Activated gamma-delta T cell (primary cell): ENCODE results near the gene GLRX2.
"Not testable (repeated sequence)": the region's sequence is repeated elsewhere in the genome, so short reads cannot be mapped to it uniquely, and the experiment has no call there.

ENCODE experiments used
- DNase-seq: peaks from one replicate; lab custom pipeline; 2025; lab: John Stamatoyannopoulos, UW
- total RNA-seq, 2 donors: gene quantifications; one replicate each; lab custom pipeline; 2026; lab: John Stamatoyannopoulos, UW

The GLRX2 gene, protein sequence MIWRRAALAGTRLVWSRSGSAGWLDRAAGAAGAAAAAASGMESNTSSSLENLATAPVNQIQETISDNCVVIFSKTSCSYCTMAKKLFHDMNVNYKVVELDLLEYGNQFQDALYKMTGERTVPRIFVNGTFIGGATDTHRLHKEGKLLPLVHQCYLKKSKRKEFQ
- total RNA-seq: 24.1 to 30.7 reads per million in 2 donors

DNA sequence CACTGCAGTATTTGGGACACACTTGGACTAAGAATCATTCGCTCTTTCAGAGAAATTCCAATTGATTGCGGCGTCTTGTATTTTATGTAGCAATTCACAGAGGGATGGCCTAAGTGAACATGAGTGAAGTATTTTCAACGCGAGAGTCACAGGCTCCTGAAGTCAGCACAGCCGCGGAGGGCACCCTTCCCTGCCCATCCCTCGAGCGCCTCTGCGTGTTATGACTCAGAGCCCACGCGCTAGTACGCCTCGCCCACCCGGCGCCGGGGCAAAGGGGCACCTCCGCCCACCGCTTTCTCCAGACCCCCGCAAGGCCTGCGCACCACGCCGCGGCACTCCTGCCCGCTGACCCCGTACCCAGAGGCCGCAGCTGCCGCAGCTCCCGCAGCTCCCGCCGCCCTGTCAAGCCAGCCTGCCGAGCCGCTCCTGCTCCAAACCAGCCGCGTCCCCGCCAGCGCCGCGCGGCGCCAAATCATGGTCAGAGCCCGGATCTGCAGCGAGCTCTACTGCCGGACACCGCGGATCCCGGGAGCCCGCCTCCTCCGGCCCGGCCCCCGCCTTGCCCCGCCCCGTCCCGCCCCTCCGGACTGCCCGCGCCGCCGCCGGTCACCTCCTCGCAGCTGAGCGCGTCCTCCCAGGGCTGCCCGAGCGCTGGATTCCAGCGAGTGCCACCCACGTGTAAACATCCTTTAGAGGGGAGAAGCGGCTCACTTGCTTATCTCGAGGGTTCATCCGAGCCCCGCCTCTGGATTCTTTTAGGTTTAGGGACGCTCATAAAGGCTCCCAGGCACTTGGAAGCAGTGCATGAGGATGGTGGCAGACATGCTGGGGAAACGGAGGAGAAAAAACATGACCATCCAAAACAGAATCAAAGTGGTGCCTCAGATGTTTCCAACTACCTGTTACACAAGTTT lies at the start of gene GLRX2:
Gene GLRX2, minus strand, starts transcription at position 508 of the 914 bp plus-strand sequence. Its CDS starts 32 bp downstream, at position 476.
- peak; percentile 44 for DNase-seq

DNA sequence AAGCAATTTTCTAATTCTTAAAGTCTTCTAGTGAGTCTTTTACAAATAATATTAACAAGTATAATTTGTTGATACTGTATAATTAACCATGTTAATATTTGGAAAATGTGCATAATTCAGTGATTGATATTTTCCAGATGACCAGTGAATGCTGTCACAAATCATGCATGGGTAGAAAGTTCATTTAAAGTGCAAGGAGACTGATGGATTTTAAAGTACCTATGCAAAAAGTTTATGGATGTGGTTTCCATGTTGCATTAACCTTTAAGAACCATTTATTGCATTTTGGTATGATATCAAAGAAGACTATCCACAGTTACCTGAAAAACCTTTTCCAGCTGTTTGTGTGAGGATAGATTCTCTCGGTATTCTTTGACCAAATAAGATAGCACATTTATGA lies 39.8 kb upstream of the GLRX2 start:
- DNase-seq: no peak

DNA sequence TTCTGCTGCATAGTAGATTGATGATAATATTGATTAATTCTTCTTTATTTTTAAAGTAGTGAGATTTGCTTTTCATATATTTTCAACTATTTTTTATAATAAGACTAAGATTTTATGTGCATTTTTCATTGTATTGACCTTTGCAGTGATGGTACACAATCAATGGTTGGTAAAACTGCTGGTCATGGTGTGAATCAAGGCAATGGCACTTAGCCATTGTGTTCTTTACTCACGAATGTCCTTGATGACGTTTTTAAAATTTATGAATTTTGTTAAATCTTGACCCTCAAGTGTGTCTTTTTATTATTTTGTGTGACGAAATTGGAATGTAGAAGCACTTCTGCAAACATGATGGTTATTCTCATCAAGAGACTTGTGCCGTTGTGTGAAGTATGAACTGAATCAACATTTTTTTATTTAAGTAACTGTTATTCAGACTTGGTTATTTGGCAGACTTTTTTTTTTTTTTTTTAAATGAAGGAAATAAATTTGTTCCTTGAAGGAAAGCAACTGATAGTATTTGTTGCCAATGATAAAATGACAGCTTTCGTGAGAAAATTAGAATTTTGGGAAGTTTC lies 39.2 kb upstream of the GLRX2 start:
- no peak for DNase-seq

DNA sequence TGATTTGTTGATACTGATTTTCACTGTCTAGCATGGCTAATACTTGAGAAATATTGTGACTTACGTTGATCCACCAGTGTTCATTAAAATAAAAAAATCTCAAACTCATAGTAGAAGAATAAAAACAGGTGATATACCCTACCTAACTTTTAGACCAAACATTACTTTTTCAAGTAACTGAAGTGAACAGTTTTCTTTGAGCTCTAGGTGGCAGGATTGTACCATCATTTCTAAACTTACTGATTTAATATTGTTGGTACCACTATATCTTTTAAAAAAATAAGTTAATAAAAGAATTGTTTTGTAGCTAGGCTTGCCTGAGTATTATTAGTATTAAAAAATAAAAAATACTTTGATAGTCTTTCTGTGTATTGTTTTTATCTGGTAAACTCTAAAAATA lies 38.1 kb upstream of the GLRX2 start:
- DNase-seq: no peak

DNA sequence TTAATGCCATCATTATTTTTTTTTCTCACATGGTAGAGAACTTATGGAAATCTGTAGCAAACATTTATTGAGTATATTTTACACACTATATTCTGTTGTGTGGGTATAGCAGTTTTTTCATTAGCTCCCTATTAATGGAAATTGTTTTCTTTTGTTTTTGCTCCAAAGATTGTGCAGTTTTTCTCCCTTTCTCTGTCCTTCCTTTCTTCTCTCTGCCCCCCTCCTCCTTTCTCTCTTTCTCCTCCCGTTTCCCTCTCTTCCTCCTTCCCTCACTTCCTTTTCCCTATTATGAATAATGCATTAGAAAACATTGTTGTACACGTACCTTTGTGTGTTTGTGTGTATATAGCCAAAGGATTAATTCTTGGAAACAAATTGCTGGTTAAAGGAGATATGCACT lies 37.2 kb upstream of the GLRX2 start:
- DNase-seq: no peak

DNA sequence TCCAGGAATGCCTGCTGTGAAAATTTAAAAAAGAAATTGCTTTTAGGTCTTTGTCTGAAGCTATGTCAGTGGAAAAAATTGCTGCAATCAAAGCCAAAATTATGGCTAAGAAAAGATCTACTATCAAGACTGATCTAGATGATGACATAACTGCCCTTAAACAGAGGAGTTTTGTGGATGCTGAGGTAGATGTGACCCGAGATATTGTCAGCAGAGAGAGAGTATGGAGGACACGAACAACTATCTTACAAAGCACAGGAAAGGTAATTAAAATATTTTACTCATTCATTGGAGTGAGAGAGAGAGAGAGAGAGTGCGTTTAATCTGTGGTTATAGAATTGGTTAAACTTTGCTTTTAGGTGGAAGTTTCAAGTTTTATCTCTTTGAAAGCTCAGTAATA lies 36.6 kb upstream of the GLRX2 start:
- no peak for DNase-seq

DNA sequence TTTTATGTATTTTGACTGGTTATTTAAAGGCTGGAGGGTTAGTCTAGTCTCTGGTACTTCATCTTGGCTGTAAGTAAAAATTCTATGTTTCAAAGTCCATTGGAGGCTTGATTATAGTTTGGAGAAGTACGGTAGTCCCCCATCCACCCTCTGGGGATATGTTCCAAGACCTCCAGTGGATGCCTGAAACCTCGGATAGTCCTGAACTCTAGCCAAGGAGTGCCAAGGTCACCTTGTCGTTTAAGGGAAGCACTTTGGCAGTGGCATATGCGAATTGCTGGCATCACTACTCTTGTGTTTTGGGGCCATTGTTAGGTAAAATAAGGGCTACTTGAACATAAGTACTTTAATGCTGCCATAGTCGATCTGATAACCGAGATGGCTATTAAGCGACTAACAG lies 35.0 kb upstream of the GLRX2 start:
- DNase-seq: no peak

DNA sequence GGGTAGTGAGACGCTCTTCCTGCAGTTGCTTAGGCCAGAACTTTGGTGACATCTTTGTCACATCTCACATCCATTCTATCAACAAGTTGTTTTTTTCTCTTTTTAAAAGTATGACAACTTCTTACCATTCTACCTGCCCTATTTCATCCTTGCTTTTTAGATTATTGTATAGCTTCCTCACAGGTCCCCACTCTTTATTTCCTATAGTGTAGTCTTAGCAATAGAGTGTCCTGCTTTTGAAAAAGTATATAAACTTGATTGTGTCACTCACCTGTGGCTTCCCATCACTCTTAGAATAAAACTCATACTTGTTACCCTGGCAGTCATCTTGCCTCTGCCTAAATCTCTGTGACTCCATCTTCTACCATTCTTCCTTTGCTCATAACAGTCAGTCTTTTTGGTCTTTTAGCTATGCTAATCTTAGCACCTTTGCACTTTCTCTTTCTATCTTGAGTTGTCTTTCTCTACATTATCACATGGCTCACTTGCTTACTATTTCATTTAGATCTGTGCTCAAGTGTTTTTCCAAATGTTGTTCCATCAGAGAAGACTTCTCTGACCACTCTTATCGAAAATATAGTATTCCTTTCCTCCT lies 26.1 kb upstream of the GLRX2 start:
- DNase-seq: no peak

DNA sequence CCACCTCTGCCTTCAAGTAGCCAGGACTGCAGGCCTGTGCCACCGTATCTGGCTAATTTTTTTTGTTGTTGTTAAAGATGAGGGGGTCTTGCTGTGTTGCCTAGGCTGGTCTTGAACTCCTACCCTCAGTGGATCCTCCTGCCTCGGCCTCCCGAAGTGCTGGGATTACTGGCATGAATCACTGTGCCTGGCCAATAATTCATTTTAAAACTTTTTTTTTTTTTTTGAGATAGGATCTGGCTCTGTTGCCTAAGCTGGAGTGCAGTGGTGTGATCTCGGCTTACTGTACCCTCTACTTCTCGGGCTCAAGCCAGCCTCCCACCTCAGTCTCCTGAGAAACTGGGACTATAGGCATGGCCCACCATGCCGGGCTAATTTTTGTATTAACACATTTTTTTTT lies 20.2 kb upstream of the GLRX2 start:
- no peak for DNase-seq

DNA sequence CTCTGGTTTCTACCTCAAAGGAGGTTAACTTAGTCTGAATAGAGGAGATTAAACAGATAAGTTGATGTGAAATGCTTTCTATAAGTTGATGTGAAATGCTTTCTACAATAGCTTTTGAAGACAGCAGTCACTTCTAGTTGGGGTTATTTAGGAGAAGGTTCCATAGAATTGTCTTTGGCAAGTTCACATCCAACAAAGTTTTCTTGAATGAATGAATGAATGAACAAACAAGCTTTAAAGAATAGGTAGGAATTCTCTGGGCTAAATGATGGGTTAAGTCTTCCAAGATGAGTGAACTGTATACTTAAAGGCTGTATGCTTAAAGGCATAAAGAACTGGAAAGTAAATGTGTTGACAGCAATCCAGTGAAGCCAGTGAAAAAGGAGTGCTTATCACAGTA lies 18.5 kb upstream of the GLRX2 start:
- DNase-seq: no peak

DNA sequence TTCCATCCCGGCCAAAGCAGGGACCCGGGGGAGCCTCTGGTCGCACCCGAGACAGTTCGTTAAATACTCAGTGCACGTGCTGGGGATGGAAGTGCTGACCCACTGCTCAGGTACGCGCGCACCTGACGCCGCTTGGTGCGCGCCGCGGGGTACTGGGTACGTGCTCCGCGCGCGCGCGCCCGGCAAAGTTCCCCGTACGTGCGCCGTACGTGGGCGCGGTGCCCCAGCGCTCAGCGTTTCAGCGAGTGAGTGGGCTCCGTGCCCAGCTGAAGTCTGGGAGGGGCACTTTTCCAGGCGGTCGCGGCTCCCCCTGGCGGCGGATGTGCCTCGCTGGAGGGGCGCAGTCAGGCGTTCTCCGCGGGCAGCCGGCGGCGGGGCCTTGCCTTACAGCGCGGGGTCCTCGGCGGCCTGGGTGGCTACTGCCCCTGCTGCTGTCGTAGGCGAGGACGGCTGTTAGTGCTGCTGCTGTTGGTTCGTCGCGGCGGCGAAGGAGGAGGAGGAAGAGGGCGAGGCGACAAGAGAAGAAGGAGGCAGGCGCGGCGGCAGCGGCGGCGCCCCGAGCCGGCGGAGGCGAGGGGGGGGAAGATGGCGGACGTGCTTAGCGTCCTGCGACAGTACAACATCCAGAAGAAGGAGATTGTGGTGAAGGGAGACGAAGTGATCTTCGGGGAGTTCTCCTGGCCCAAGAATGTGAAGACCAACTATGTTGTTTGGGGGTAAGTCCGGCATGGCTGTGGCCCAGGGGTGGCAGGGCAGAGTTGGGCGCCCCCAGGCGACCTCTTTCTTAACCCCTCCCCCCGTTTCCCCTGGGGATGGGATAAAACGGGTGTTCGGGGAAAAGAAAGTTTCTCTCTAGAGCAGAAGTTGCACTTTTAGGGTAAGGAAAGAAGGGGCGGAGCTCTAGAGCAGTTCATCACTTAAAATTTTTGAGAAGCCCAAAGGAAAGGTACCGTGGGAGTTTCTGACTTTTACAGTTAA lies 16.7 kb upstream of the GLRX2 start, which contains the start of gene CDC73:
Gene CDC73, plus strand, starts transcription at position 416 of the 978 bp plus-strand sequence. Its CDS starts 170 bp downstream, at position 586.
- peak; percentile 99 for DNase-seq

DNA sequence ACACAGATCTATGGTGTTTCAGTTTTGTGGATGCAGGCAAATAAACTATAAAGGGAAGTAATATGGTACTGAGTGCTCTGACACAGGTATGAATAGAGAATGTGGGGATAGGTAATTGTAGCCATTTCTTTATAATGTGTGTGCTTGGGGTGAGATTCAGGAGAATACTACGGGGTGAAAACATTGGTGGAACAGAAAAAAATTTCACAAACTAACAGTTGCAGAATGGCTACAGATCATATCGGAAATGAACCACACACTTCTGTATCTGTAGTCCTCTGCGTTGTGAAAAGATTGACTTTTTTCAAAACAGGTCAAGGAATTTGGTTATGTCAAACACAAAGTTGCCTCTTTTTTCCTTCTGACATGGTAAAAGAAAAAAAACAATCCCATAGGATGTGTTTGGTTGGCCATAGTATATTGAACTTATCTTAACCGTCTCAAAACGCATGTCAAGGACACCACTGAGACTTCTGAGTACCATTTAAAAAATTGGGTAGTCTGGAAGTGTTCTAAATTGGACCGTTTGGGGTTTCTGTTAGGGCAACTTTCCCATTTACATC lies 15.5 kb upstream of the GLRX2 start:
- DNase-seq: no peak

DNA sequence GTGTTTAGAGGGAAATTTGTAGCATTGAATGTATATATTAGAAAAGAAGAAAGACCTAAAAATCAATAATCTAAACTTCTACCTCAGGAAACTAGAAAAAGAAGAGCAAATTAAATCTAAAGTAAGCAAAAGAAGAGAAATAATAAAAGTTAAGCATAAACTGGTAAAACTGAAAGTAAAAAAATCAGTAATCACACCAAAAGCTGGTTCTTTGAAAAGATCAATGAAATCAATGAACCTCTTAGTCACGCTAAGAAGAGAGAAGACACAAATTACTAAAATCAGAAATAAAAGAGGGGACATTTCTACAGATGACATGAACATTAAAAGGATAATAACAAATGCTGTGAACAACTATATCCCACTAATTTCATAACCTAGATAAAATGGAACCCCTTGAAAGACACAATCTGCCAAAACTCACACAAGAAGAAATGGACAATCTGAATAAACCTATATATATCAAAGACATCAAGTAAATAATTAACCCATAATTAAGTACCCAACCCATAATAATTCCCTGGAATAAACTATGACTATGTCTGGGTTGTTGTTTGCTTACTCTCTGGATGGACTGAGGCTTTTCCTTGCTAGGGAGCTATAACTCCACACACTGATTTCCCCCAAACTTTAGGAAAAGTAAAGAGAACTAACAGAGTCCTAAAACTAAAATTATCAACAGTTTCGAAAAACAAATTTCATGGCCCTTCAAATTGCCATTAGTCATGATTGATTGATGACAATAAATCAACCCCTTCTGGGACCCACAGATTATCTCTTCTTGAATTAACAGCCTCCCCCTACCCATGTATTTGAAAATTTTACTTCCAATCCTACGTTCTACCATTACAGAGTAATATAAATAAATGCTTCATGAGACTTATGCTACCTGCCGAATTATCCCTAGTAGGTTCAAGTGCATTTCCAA lies 13.9 kb upstream of the GLRX2 start:
- DNase-seq: no peak

DNA sequence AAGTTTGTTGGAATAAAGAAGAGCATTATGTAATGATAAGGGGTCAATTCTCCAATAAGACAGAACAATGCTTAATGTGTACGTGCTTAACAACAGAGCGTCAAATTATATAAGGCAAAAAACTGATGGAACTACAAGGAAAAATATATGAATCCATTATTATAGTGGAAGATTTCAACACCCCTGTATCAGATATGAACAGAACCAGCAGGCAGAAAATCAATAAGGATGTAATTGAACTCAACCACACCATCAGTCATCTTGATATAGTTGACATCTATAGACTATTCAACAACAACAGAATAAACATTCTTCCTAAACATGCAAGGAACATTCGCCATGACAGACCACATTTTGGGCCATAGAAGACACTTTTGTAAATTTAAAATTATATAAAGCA lies 13.0 kb upstream of the GLRX2 start:
- DNase-seq: no peak

DNA sequence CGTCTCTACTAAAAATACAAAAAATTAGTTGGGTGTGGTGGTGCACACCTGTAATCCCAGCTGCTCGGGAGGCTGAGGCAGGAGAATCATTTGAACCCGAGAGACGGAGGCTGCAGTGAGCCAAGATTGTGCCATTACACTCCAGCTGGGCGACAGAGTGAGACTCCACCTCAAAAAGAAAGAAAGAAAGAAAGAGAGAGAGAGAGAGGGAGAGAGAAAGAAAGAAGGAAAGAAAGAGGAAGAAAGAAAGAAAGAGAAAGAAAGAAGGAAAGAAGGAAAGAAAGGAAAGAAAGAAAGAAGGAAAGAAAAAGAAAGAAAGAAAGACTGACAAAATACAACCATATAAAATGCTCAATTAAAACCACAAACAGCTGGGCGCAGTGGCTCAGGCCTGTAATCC lies 12.0 kb upstream of the GLRX2 start:
- DNase-seq: not testable (repeated sequence)

DNA sequence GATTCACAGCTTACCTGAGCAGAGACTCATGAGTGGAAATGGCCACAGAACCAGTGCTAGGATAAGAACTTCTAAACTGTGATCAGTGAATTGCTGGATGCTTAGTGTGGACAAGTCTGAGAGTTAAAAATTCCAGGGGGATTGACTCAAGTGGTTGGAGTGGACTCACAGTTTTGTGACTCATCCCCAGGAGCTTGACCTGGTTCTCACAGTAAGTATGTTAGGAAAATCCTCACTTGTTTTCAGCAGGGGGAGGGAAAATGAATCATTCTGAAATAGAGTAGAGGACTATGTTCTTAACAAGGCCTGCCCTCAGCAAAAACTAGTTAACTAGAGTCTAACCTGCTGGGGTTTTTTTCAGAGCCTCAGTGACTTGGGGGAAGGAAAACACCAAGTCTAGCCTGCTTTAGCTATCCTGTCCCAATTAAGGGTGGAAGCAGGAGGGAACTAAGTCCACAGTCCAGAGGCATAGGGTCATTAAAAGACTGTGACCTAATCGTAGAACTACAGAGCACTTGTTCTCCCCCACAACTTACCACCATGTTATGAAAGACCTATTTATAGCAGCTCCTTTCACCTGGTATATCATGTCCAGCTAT lies 10.5 kb upstream of the GLRX2 start:
- no peak for DNase-seq

DNA sequence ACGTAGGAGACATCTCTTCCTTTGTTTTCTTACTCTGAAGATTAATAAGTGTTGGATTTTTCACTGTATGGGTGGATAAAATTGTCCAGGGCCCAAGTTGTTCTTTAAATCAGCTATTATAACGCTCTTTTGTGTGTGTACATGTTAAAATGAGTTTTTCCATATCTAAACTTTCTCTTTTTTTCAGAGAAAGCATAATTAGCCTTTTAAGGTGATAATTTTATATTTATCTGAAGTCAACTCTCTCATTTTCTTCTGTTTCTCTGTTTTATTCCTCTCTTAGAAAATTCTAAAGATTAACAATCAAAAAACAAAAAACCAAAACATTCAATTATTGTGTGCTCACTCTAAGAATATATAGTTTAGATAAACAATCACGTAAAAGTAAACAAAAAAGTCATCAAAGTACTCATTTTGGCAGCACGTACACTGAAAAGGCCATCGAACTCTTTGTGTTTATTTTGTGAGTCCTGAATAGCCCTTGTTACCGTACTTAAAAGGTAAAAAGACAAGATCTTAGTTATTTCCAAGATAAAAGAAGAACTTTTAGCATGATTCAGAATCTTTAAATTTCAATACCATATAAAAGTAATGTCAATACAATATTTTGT lies 9.4 kb upstream of the GLRX2 start:
- DNase-seq: no peak

DNA sequence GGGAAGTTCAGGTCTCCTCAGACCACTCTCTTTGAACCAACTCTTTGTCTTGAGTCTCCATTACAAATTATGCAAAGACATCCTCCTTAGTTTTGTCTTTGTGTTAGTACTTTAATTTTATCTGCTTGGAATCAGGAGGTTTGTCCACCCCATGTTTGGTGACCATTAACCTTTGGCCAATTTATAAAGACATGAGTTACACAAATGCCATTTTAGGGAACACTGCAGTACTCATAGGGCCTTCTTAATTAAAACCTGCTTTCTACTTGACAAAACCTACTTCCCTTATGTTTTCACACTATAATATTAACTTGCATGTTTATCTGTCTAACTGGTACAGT lies 8.7 kb upstream of the GLRX2 start:
- DNase-seq: no peak
